ENCODE results near the gene TANC1.

DNA sequence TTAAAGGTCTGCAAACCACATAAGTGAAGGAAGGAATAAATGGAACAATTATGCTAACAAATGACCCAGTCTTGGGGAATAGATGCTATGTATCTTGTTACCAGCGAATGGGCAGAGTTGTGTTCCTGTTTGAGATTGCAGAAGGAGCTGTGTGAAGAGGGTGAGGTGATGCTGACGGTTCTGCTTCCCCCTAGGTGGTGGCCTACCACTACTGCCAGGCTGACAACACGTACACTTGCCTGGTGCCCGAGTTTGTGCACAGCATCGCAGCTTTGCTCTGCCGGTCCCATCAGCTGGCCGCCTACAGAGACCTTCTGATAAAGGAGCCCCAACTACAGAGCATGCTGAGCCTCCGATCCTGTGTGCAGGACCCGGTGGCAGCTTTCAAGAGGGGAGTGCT lies 206.3 kb downstream of the TANC1 start:
- TF ChIP-seq, protein P1, sequence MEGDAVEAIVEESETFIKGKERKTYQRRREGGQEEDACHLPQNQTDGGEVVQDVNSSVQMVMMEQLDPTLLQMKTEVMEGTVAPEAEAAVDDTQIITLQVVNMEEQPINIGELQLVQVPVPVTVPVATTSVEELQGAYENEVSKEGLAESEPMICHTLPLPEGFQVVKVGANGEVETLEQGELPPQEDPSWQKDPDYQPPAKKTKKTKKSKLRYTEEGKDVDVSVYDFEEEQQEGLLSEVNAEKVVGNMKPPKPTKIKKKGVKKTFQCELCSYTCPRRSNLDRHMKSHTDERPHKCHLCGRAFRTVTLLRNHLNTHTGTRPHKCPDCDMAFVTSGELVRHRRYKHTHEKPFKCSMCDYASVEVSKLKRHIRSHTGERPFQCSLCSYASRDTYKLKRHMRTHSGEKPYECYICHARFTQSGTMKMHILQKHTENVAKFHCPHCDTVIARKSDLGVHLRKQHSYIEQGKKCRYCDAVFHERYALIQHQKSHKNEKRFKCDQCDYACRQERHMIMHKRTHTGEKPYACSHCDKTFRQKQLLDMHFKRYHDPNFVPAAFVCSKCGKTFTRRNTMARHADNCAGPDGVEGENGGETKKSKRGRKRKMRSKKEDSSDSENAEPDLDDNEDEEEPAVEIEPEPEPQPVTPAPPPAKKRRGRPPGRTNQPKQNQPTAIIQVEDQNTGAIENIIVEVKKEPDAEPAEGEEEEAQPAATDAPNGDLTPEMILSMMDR (IDR thresholded peaks at IDR 0.05; ENCODE audit: insufficient read depth, low read depth, low read length): no peak
- TF ChIP-seq EZH2 (IDR thresholded peaks at IDR 0.05; ENCODE audit: insufficient read depth, low read length): no peak

Data from astrocyte (in vitro differentiated cells and primary cell).